GM12865 (cell line): ENCODE data around the gene DNM1.

ENCODE experiments used
- DNase-seq: peaks from one replicate; pipeline ENCODE4 v3.0.0; 2010; ENCODE audit warnings: low read depth
- H3K4me3 ChIP-seq: 2 replicates; pipeline ENCODE4 v1.5.1; 2011; ENCODE audit warnings: mild to moderate bottlenecking, low read depth, low read length, control low read depth
- CTCF ChIP-seq: IDR thresholded peaks from 2 replicates; pipeline ENCODE4 v1.5.1; 2011; ENCODE audit warnings: low read length, control low read depth, low read depth, inconsistent platforms; ENCODE audit not compliant: insufficient read depth; ENCODE audit errors: missing control alignments

Gene DNM1

DNA sequence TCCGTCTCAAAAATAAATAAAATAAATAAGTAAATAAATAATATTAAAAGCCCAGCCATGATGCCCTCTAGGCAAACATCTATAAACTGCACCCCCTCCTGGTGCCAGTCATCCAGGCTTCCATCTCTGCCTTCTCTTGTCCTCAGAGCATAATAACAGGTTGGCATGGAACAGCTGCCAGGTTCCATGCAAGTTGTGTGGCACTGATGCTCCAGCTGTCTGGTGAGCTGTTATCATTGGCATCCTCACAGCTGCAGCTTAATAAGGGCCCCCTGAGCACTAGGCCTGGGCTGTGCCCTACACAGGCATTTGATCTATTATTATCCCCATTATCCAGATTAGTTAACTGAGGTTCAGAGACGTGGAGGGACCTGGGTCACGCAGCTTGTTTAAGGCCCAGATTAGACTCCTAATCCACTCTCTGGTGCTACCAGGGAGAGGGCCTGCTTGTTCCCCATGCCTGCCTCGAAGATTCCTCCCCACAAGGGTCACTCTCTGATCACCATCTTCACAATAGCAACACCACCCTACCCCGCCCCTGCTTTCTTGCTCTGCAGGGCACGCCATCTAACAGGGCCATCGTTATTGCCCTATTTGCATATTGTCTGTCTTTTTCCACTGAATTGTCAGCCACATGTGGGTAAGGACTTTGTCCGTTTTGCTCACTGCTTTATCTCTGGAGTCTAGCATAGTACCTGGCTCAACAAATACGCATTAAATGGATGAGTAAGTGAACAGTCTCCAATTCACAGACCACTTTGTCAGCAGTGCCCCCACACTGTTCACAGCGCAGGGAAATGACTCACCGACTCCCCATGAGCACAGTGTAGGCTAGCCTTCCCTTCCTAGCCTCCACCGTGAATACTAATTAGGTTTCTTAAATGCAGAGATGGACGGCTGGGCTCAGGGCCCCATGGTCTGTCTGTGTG is 1.5 kb upstream of the DNM1 start:
- DNase-seq, result no peak

GRCh38 chr9:128202648-128203023 is 543 bp upstream of the DNM1 start:
- H3K4me3 ChIP-seq, result no peak overlapping the region
- DNase-seq, result no peak
- no peak for TF ChIP-seq CTCF

More for the DNA sequence above, 1.5 kb upstream of the DNM1 start:
- H3K4me3 ChIP-seq, result no peak overlapping the region
- no peak for TF ChIP-seq CTCF

GRCh38 chr9:128203707-128204551 is 750 bp downstream of the DNM1 start:
- no peak overlapping the region; the same call in 1 of the 2 replicates for H3K4me3 ChIP-seq
- TF ChIP-seq CTCF, result no peak
- DNase-seq, result no peak

GRCh38 chr9:128204858-128205257 is 1.7 kb downstream of the DNM1 start:
- no peak for DNase-seq
- no peak overlapping the region for H3K4me3 ChIP-seq
- TF ChIP-seq CTCF, result no peak

DNA sequence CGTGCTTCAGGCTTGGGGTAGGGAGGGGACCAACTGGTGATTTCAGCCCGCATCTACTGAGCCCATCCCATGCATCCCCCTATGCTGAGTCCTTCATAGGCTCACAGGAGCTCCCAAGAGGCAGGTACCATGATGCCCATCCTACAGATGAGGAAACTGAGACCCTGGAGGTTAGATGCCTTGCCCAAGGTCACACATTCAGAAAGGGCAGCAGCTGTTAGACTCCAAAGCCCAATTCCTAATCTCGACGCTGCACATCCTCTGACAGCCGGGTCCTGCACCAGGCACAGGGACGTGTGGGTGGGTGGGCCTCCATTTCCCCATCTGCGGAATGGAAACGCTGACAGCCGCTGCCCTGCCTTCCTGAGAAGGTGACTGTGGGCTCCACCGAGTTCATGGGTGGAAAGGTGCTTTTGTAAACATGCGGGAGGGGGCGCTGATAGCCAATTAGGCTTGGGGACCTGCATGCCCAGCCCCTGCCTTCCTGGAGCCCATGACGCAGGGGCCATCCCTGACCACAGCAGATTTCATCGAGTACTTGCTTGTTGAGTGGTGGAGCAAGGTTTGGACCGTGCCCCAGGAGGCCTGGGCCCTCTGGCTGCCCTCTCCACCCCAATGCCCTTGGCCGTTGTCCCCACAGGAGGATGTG is 2.2 kb downstream of the DNM1 start:
- H3K4me3 ChIP-seq, result no peak overlapping the region
- no peak for TF ChIP-seq CTCF
- no peak for DNase-seq

DNA sequence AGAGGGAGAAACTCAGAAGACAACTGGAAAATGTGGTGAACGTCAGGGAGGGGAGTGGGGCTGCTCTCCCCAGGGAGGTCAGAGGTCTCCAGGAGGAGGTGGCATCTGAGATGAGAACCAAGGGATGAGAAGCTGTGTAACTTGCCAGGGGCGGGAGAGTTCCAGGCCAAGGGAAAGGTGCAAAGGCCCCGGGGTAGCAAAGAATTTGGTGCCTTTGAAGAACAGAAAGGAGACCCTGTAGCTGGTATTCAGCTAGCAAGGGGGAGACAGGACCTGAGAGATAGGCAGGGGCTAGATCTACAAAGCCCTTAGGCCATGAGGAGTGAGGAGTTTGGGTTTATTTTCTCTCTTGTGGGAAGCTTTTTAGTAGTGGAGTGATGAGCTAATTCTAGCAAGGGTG is 3.3 kb downstream of the DNM1 start:
- TF ChIP-seq CTCF, result no peak
- no peak for DNase-seq
- no peak overlapping the region for H3K4me3 ChIP-seq
